Stimulated activated naive B cell treated with anti-CD40 and anti-IgM and Interleukin-4, amounts not matched to agents 10 μg/mL and 1 μg/mL and 100 μg/mL, for 72 hours (primary cell): ENCODE measurements around the gene FBXO27.
"Not testable (repeated sequence)": the region's sequence is repeated elsewhere in the genome, so short reads cannot be mapped to it uniquely, and the experiment has no call there.

ENCODE experiments used
- ATAC-seq, 2 donors: fragments of 150-1000 bp; cut with Tn5 transposase; replicated peaks; 2 replicates each; pipeline ENCODE4 v1.10.0; 2021; ENCODE audit warnings: moderate library complexity in 1 of 2
- DNase-seq: peaks from one replicate; pipeline ENCODE4 v3.0.0; 2021
- H3K27ac Mint-ChIP-seq: one replicate; pipeline ENCODE4 v1.8.0; 2022; ENCODE audit warnings: mild to moderate bottlenecking, mixed read lengths
- H3K27me3 Mint-ChIP-seq, 2 donors: one replicate each; pipeline ENCODE4 v1.8.0; 2022; ENCODE audit warnings: mixed read lengths in 2 of 2
- H3K36me3 Mint-ChIP-seq, 2 donors: one replicate each; pipeline ENCODE4 v1.8.0; 2022; ENCODE audit warnings: mixed read lengths in 2 of 2, mild to moderate bottlenecking in 1 of 2
- H3K4me1 Mint-ChIP-seq, 2 donors: one replicate each; pipeline ENCODE4 v1.8.0; 2022; ENCODE audit warnings: mixed read lengths in 2 of 2, mild to moderate bottlenecking in 1 of 2
- H3K4me3 Mint-ChIP-seq, 2 donors: one replicate each; pipeline ENCODE4 v1.8.0; 2022; ENCODE audit warnings: mild to moderate bottlenecking in 2 of 2, mixed read lengths in 2 of 2, moderate library complexity in 1 of 2
- H3K9me3 Mint-ChIP-seq, 2 donors: one replicate each; pipeline ENCODE4 v1.8.0; 2022; ENCODE audit warnings: mixed read lengths in 2 of 2, mild to moderate bottlenecking in 1 of 2

FBXO27 gene, protein sequence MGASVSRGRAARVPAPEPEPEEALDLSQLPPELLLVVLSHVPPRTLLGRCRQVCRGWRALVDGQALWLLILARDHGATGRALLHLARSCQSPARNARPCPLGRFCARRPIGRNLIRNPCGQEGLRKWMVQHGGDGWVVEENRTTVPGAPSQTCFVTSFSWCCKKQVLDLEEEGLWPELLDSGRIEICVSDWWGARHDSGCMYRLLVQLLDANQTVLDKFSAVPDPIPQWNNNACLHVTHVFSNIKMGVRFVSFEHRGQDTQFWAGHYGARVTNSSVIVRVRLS

DNA sequence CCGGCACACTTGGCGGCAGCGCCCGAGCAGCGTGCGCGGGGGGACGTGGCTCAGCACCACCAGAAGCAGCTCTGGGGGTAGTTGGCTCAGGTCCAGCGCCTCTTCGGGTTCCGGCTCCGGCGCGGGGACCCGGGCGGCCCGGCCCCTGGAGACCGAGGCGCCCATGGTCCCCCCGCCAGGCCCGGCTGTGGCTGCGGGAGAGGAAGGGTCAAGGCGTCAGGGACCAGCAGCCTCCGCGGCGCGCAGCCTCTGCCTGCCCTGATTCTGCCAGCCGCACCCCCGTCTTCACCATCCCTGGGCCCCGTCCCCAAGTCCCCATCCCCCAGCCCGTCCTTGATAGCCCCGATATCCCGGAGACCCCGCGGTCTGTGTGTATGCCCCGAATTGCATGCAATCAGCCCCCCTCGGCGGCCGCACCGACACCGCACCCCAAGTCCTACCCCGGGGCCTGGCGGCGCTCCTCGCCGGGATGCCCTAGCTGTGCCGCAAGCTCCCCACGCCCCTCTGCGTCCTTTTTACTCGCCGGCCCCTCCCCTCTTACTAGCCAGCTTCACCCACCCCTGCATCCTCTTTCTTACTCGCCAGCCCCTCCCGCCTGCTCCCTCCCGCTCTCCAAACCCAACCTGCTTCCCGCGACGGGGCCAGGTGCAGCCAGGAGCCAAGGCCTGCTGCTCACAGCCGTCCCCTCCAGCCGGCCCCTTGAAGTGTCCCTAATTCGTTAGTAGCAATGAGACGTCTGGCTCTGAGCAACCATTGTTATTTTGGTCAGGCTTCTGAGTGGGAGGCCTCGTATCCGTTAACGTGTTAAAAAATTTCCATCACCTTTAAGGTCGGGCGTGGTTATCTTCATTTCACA, at the start of gene FBXO27:
Gene FBXO27, minus strand, starts transcription at position 487 of the 856 bp plus-strand sequence. Its CDS starts 322 bp downstream, at position 165.
- H3K27me3 Mint-ChIP-seq = peaks cover 13 to 45% of the 10 kb centered on the region in 2 donors
- H3K4me1 Mint-ChIP-seq = peaks cover 6 to 14% of the 10 kb centered on the region in 2 donors
- peak within 1 kb of the TSS; percentile 74 to 85 for H3K4me3 Mint-ChIP-seq
- DNase-seq = no peak
- peaks cover 3% of the 10 kb centered on the region in 2 donors for H3K9me3 Mint-ChIP-seq
- peak in 1 of 2 donors; percentile 2 for ATAC-seq
- no peak within 1 kb of the TSS for H3K27ac Mint-ChIP-seq
- H3K36me3 Mint-ChIP-seq = peaks cover 3% of the 10 kb centered on the region in 2 donors

DNA sequence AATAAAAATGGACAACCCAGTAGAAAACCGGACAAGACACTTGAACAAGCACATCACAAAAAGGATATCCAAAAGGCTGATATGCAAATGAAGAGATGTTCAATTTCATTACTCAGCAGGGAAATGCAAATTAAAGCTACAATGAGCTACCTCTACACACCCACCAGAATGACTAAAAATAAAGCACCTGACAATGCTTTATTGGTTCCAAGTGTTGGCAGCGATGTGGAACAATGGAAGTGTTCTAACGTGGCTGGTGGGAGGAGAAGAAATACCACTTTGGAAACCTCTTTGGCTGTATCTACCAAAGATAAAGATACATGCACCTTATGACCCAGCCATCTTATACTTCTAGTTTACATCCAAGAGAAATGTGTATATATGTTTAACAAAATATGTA, 48.1 kb upstream of the FBXO27 start:
- Mint-ChIP-seq H3K4me1 (peaks cover 8 to 20% of the 10 kb centered on the region in 2 donors), H3K9me3 (no peaks in the 10 kb centered on the region), H3K27ac (no peak overlapping the region), H3K4me3 (no peak overlapping the region), H3K27me3 (peaks cover 54 to 61% of the 10 kb centered on the region in 2 donors), H3K36me3 (no peaks in the 10 kb centered on the region)
- no peak for ATAC-seq
- no peak for DNase-seq

DNA sequence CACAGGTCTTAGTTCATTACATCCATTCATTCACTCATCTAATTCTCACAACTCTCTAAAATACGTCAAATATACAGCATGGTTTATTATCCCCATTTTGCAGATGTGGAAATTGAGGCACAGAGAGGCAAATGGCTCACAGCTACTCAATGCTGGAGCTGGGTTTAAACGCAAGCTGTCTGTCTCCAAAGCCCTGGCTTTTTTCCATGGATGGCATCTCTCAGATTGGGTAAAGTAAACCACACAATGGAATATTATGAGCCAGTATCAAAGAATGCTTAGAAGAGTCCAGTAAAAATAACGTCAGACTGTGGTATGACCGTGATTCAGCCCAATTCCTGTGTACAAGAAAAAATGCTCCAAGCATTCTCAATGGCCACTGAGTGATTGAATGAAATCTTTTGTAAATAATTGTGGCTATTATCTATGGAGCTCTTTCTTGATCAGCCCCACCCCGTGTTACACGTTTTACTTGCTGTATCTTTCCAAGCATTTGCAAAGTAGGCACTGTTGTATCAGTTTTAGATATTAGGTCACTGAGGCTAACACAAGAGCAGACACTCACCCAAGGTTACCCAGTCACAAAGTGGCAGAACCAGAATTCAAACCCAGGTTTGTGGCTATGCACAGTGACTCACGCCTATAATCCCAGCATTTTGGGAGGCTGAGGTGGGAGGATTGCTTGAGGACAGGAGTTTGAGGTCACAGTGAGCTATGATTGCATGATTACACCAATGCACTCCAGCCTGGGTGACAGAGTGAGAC, 46.3 kb upstream of the FBXO27 start:
- no peaks in the 10 kb centered on the region for H3K9me3 Mint-ChIP-seq
- H3K27ac Mint-ChIP-seq = no peak overlapping the region
- H3K27me3 Mint-ChIP-seq = peaks cover 40 to 47% of the 10 kb centered on the region in 2 donors
- no peak overlapping the region for H3K4me3 Mint-ChIP-seq
- DNase-seq (no peak), ATAC-seq (no peak)
- H3K36me3 Mint-ChIP-seq = no peaks in the 10 kb centered on the region
- peaks cover 9 to 15% of the 10 kb centered on the region in 2 donors for H3K4me1 Mint-ChIP-seq

DNA sequence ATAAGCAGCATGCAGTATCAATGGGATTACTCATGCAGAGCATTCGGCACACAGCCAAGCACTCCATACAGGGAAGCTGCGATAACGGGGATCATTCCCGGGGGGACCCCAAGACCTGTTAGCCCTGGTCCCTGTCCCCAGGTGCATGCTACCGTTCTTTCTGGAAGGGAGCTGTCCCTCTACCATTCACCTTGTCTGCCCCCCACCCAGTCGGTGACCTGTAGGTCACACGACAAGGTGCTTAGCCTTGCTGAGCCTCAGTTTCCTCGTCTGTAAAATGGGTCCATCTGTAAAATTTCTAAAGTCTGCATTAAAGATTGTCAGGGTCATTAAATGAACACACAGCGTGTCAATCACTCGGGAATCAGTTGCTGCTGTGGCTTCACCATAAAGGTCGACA, 45.0 kb upstream of the FBXO27 start:
- no peaks in the 10 kb centered on the region for H3K36me3 Mint-ChIP-seq
- peaks cover 5 to 7% of the 10 kb centered on the region in 2 donors for H3K4me1 Mint-ChIP-seq
- no peak for DNase-seq
- no peaks in the 10 kb centered on the region for H3K9me3 Mint-ChIP-seq
- no peak for ATAC-seq
- no peak overlapping the region for H3K27ac Mint-ChIP-seq
- no peak overlapping the region for H3K4me3 Mint-ChIP-seq
- peaks cover 28 to 37% of the 10 kb centered on the region in 2 donors for H3K27me3 Mint-ChIP-seq

DNA sequence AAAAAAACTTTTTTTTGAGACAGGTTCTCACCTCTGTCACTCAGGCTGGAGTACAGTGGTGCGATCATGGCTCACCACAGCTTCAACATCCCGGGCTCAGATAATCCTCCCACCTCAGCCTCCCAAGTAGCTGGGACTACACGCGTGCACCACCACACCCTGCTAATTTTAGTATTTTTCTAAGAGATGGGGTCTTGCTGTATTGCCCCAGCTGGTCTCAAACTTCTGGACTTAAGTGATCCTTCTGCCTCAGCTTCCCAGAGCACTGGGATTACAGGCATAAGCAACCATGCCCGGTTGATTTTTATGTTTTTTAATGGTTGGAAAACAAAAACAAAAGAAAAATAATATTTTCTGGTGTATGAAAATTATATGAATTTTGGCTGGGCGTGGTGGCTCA, 42.6 kb upstream of the FBXO27 start:
- DNase-seq = no peak
- Mint-ChIP-seq H3K4me3 (no peak overlapping the region), H3K27ac (no peak overlapping the region), H3K4me1 (peaks cover 5 to 7% of the 10 kb centered on the region in 2 donors), H3K36me3 (no peaks in the 10 kb centered on the region), H3K9me3 (no peaks in the 10 kb centered on the region), H3K27me3 (peaks cover 26 to 36% of the 10 kb centered on the region in 2 donors)
- no peak for ATAC-seq

DNA sequence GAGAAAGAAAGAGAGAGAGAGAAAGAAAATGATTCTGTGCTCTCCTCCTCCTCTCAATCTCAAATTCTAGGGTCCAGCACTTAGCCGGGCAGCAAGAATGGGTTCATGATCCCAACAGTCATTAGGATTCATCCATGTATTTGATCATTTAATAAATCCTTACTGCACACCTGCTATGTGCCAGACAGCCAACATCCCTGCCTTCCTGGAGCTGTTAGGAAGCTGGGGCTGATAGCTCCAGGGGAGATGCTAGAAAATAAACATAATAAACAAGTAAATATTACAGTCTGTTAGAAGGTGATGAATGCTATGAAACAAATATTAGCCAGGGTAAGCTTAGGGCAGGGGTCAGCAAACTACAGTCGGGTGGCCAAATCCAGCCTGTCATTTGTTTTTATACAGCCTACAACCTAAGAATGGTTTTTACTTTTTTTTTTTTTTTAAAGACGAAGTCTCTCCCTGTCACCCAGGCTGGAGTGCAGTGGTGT, 41.9 kb upstream of the FBXO27 start:
- ATAC-seq = no peak
- Mint-ChIP-seq H3K9me3 (no peaks in the 10 kb centered on the region), H3K27ac (peak overlapping the region; percentile 26), H3K36me3 (no peaks in the 10 kb centered on the region), H3K4me1 (peaks cover 5 to 7% of the 10 kb centered on the region in 2 donors), H3K27me3 (peaks cover 27 to 41% of the 10 kb centered on the region in 2 donors), H3K4me3 (no peak overlapping the region)
- no peak for DNase-seq

DNA sequence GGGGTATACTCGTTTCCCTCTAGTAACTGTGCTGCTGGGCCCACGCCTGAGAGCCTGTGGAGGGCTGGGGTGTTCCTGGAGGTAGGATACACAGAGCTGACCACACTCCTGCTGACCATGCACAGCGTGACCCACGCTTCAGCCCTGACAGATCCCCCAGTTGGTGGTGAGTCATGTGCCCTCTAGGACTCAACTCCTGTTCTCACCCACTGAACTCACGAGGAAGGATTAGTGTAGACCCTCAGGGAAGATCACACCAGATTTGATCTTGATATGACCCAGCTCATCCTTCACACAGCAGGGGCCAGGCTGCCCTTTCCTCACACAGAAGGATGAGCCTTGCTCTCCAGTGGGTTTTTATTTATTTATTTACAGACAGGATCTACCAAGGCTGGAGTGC, 38.5 kb upstream of the FBXO27 start:
- H3K9me3 Mint-ChIP-seq = peaks cover 2 to 4% of the 10 kb centered on the region in 2 donors
- H3K4me3 Mint-ChIP-seq = no peak overlapping the region

DNA sequence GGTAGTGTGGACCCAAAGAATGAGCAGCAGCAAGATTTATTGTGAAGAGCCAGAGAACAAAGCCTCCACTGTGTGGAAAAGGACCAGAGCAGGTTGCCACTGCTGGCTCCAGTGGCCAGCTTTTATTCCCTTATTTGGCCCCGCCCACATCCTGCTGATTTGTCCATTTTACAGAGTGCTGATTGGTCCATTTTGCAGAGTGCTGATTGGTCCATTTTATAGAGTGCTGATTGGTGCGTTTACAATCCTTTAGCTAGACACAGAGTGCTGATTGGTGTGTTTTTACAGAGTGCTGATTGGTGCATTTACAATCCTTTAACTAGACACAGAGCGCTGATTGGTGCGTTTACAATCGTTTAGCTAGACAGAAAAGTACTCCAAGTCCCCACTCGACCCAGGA, 35.9 kb upstream of the FBXO27 start:
- H3K4me3 Mint-ChIP-seq, DNase-seq, H3K4me1 Mint-ChIP-seq, H3K36me3 Mint-ChIP-seq, ATAC-seq, H3K27ac Mint-ChIP-seq, H3K9me3 Mint-ChIP-seq: not testable (repeated sequence)
- peaks cover 15 to 27% of the 10 kb centered on the region in 2 donors for H3K27me3 Mint-ChIP-seq

More for the DNA sequence above, 38.5 kb upstream of the FBXO27 start:
- ATAC-seq (no peak), DNase-seq (no peak)
- Mint-ChIP-seq H3K27me3 (peaks cover 20 to 37% of the 10 kb centered on the region in 2 donors), H3K4me1 (peaks cover 5 to 7% of the 10 kb centered on the region in 2 donors), H3K36me3 (peaks cover 0 to 4% of the 10 kb centered on the region in 2 donors), H3K27ac (no peak overlapping the region)

DNA sequence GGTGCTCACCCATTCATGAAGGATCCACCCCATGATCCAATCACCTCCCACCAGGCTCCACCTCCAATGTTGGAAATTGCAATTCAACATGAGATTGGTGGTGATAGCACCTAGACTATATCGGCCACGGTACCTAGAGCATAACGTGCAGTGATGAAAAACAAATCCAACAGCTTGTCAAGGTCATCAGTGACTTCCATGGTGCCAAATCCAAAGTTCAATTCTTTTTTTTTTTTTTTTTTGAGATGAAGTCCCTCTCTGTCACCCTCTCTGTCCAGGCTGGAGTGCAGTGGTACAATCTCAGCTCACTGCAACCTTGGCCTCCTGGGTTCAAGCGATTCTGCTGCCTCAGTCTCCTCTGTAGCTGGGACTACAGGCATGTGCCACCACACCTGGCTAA, 34.8 kb upstream of the FBXO27 start:
- Mint-ChIP-seq H3K4me3 (no peak overlapping the region), H3K27ac (no peak overlapping the region), H3K36me3 (peaks cover 0 to 4% of the 10 kb centered on the region in 2 donors), H3K27me3 (peaks cover 15 to 27% of the 10 kb centered on the region in 2 donors), H3K4me1 (no peaks in the 10 kb centered on the region), H3K9me3 (peaks cover 2 to 4% of the 10 kb centered on the region in 2 donors)
- ATAC-seq (no peak), DNase-seq (no peak)

DNA sequence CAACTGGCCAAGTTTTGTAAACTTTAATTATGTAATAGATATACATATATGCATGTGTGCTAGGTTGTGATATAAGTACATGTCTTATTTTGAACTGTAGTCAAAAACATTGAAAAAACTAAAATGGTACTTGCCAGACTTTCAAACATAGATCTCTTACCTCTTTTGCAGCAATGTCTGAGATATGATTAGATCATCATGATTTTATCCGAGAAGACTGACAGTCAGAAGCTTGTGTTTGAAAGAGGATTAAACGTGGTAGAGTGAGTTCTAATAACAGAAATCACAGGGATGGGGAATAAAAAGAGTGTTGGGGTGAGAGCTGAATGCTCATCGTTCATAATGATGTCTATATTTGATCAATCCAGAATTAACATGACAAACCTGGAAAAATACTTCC, 33.6 kb upstream of the FBXO27 start:
- no peak for ATAC-seq
- Mint-ChIP-seq H3K27me3 (peaks cover 15 to 34% of the 10 kb centered on the region in 2 donors), H3K27ac (no peak overlapping the region), H3K36me3 (peaks cover 0 to 4% of the 10 kb centered on the region in 2 donors), H3K4me1 (no peaks in the 10 kb centered on the region), H3K9me3 (peaks cover 4% of the 10 kb centered on the region in 2 donors), H3K4me3 (no peak overlapping the region)
- DNase-seq = no peak

DNA sequence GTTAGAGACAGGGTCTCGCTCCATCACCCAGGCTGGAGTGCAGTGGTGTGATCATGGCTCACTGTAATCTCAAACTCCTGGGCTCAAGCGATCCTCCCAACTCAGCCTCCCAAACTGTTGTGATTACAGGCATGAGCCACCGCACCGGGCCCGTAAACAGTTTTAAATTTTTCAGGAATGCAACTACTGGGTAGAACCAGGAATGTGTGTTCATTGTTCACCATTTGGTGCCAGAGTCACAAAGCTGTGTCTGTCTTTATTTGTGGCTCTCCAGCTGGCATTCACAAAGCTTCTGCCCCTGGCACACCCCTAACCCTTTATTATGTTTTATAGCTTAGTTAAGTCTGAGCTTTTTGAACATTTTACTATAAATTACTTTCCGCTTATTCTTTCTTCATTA, 32.1 kb upstream of the FBXO27 start:
- Mint-ChIP-seq H3K4me1 (no peaks in the 10 kb centered on the region), H3K4me3 (no peak overlapping the region), H3K27me3 (peaks cover 15 to 30% of the 10 kb centered on the region in 2 donors), H3K9me3 (peaks cover 4% of the 10 kb centered on the region in 2 donors), H3K36me3 (peaks cover 0 to 4% of the 10 kb centered on the region in 2 donors), H3K27ac (no peak overlapping the region)
- no peak for DNase-seq
- ATAC-seq = no peak

DNA sequence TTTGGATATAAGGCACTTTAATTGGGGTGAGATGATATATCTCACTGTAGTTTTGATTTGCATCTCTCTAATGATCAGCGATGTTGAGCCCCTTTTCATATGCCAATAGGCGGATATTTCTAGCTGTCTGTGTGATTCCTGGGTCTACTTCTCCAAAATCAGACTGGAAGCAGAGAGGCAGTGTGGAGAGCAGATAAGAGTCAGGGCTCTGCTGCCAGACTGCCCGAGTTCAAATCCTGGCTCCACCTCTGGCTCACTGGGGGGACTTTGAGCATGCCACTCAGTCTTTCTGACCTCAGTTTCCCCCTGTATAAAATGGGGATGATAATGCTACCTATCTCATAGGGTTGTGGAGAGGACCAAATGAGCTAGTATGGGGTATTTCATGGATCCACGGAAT, 27.8 kb upstream of the FBXO27 start:
- Mint-ChIP-seq H3K9me3 (peaks cover 0 to 6% of the 10 kb centered on the region in 2 donors), H3K4me3 (no peak overlapping the region), H3K27ac (no peak overlapping the region), H3K36me3 (no peaks in the 10 kb centered on the region), H3K4me1 (no peaks in the 10 kb centered on the region), H3K27me3 (peaks cover 4 to 18% of the 10 kb centered on the region in 2 donors)
- DNase-seq (no peak), ATAC-seq (no peak)

DNA sequence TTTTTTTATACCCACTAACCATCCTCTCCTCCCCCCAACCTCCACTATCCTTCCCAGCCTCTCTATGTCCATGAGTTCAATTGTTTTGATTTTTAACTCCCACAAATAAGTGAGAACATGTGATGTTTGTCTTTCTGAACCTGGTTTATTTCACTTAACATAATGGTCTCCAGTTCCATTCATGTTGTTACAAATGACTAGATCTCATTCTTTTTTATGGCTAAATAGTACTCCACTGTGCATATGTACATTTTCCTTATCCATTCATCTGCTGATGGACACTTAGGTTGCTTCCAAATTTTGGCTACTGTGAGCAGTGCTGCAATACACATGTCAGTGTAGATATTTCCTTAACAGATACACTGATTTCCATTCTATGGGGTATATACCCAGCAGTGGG, 27.0 kb upstream of the FBXO27 start:
- H3K4me3 Mint-ChIP-seq = no peak overlapping the region
- no peak overlapping the region for H3K27ac Mint-ChIP-seq
- H3K27me3 Mint-ChIP-seq = peaks cover 4 to 21% of the 10 kb centered on the region in 2 donors
- no peaks in the 10 kb centered on the region for H3K4me1 Mint-ChIP-seq
- DNase-seq (no peak), ATAC-seq (no peak)
- H3K9me3 Mint-ChIP-seq = peaks cover 0 to 8% of the 10 kb centered on the region in 2 donors
- H3K36me3 Mint-ChIP-seq = no peaks in the 10 kb centered on the region

DNA sequence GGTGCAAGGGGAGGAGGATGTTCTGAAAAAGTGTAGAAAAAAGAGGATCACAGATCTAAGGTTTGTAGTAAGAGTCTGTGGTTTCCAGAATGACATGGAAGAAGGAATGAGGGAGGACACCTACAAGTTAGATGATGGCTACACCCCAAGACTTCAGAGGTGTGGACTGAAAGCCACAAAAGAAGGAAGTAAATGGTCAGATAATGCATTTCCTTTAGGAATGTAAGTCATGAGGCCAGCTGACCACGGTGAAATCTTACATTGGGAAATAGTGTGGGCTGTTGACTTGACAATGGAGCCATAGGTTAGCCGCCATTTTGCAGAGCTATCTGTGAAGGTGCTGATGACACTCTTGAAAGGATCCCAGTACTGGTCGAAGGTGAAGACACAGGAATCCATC, 25.3 kb upstream of the FBXO27 start:
- Mint-ChIP-seq H3K9me3 (peaks cover 0 to 8% of the 10 kb centered on the region in 2 donors), H3K4me1 (no peaks in the 10 kb centered on the region), H3K36me3 (no peaks in the 10 kb centered on the region), H3K4me3 (no peak overlapping the region), H3K27ac (no peak overlapping the region), H3K27me3 (peaks cover 4 to 24% of the 10 kb centered on the region in 2 donors)
- DNase-seq (no peak), ATAC-seq (no peak)
